ENCODE data around the gene MAP7D2.

Gene MAP7D2

GRCh38 chrX:20007962-20008622, 108.6 kb downstream of the MAP7D2 start:
- Mint-ChIP-seq H3K27me3 (no peaks in the 10 kb centered on the region), H3K4me1 (ENCODE audit: low read depth in 2 of 2) (no peaks in the 10 kb centered on the region), H3K27ac (no peak overlapping the region), H3K9me3 (no peaks in the 10 kb centered on the region), H3K4me3 (no peak overlapping the region), H3K36me3 (ENCODE audit: insufficient read depth) (no peaks in the 10 kb centered on the region)
- DNase-seq (no peak), ATAC-seq (replicated peaks) (no peak)

- H3K27ac Mint-ChIP-seq = no peak overlapping the region
- H3K4me1 Mint-ChIP-seq (ENCODE audit: low read depth in 2 of 2) = no peaks in the 10 kb centered on the region
- no peaks in the 10 kb centered on the region for H3K9me3 Mint-ChIP-seq
- no peaks in the 10 kb centered on the region for H3K27me3 Mint-ChIP-seq
- ATAC-seq (replicated peaks) = no peak
- DNase-seq = no peak
- no peak overlapping the region for H3K4me3 Mint-ChIP-seq
- H3K36me3 Mint-ChIP-seq (ENCODE audit: insufficient read depth) = no peaks in the 10 kb centered on the region
Measured at GRCh38 chrX:20005883-20006282, 110.8 kb downstream of the MAP7D2 start.

GRCh38 chrX:20001588-20001987, 115.1 kb downstream of the MAP7D2 start:
- ATAC-seq (replicated peaks) (no peak), DNase-seq (no peak)
- H3K27me3 Mint-ChIP-seq = no peaks in the 10 kb centered on the region
- no peaks in the 10 kb centered on the region for H3K9me3 Mint-ChIP-seq
- H3K4me1 Mint-ChIP-seq (ENCODE audit: low read depth in 2 of 2) = no peaks in the 10 kb centered on the region
- H3K27ac Mint-ChIP-seq = no peak overlapping the region
- no peak overlapping the region for H3K4me3 Mint-ChIP-seq
- no peaks in the 10 kb centered on the region for H3K36me3 Mint-ChIP-seq (ENCODE audit: insufficient read depth)

- H3K27me3 Mint-ChIP-seq = no peaks in the 10 kb centered on the region
- peak overlapping the region; percentile 76 to 79 for H3K4me3 Mint-ChIP-seq
- no peak for ATAC-seq (replicated peaks)
- H3K27ac Mint-ChIP-seq = peak overlapping the region; percentile 81 to 83
- peaks cover 5% of the 10 kb centered on the region for H3K36me3 Mint-ChIP-seq (ENCODE audit: insufficient read depth)
- H3K4me1 Mint-ChIP-seq (ENCODE audit: low read depth in 2 of 2) = peaks cover 7 to 9% of the 10 kb centered on the region in 2 donors
- no peaks in the 10 kb centered on the region for H3K9me3 Mint-ChIP-seq
- DNase-seq = peak in 1 of 3 experiments; percentile 0
Measured at GRCh38 chrX:19991350-19991718, 125.4 kb downstream of the MAP7D2 start.

- peak within 1 kb of the TSS; percentile 83 to 84 for H3K27ac Mint-ChIP-seq
- peak; percentile 82 for ATAC-seq (replicated peaks)
- H3K9me3 Mint-ChIP-seq = no peaks in the 10 kb centered on the region
- no peaks in the 10 kb centered on the region for H3K27me3 Mint-ChIP-seq
- H3K4me3 Mint-ChIP-seq = peak within 1 kb of the TSS; percentile 79 to 80
- peaks cover 5% of the 10 kb centered on the region for H3K36me3 Mint-ChIP-seq (ENCODE audit: insufficient read depth)
- H3K4me1 Mint-ChIP-seq (ENCODE audit: low read depth in 2 of 2) = peaks cover 7 to 9% of the 10 kb centered on the region in 2 donors
- DNase-seq = peak; percentile 78 to 80 (median 80)
Measured at GRCh38 chrX:19990556-19991349, 126.0 kb downstream of the MAP7D2 start, which contains the start of gene BCLAF3. TSS of gene BCLAF3 (minus strand) at chrX:19991061. CDS start at chrX:19970264, 20,797 bp downstream.

GRCh38 chrX:19990151-19990555, 126.6 kb downstream of the MAP7D2 start:
- Mint-ChIP-seq H3K4me1 (ENCODE audit: low read depth in 2 of 2) (peaks cover 7 to 9% of the 10 kb centered on the region in 2 donors), H3K9me3 (no peaks in the 10 kb centered on the region), H3K27me3 (no peaks in the 10 kb centered on the region), H3K36me3 (ENCODE audit: insufficient read depth) (peaks cover 5% of the 10 kb centered on the region), H3K4me3 (peak overlapping the region; percentile 79 to 80), H3K27ac (peak overlapping the region; percentile 78 to 84)
- DNase-seq = no peak
- ATAC-seq (replicated peaks) = peak; percentile 31

- H3K27me3 Mint-ChIP-seq = no peaks in the 10 kb centered on the region
- H3K4me3 Mint-ChIP-seq = no peak overlapping the region
- H3K4me1 Mint-ChIP-seq (ENCODE audit: low read depth in 2 of 2) = peaks cover 7 to 9% of the 10 kb centered on the region in 2 donors
- DNase-seq (no peak), ATAC-seq (replicated peaks) (no peak)
- H3K9me3 Mint-ChIP-seq = no peaks in the 10 kb centered on the region
- H3K36me3 Mint-ChIP-seq (ENCODE audit: insufficient read depth) = peaks cover 5% of the 10 kb centered on the region
- no peak overlapping the region for H3K27ac Mint-ChIP-seq
Measured at GRCh38 chrX:19987856-19988255, 128.9 kb downstream of the MAP7D2 start.

GRCh38 chrX:19986531-19986930, 130.2 kb downstream of the MAP7D2 start:
- Mint-ChIP-seq H3K27ac (peak overlapping the region in 1 of 2 donors; percentile 41), H3K9me3 (no peaks in the 10 kb centered on the region), H3K36me3 (ENCODE audit: insufficient read depth) (peaks cover 3% of the 10 kb centered on the region), H3K4me1 (ENCODE audit: low read depth in 2 of 2) (peaks cover 8 to 15% of the 10 kb centered on the region in 2 donors), H3K27me3 (no peaks in the 10 kb centered on the region), H3K4me3 (no peak overlapping the region)
- DNase-seq = no peak
- ATAC-seq (replicated peaks) = no peak

GRCh38 chrX:19981947-19982346, 134.8 kb downstream of the MAP7D2 start:
- peak overlapping the region in 1 of 2 donors; percentile 77 for H3K27ac Mint-ChIP-seq
- peaks cover 4% of the 10 kb centered on the region for H3K36me3 Mint-ChIP-seq (ENCODE audit: insufficient read depth)
- no peak for DNase-seq
- no peaks in the 10 kb centered on the region for H3K27me3 Mint-ChIP-seq
- peaks cover 16 to 25% of the 10 kb centered on the region in 2 donors for H3K4me1 Mint-ChIP-seq (ENCODE audit: low read depth in 2 of 2)
- H3K4me3 Mint-ChIP-seq = no peak overlapping the region
- no peak for ATAC-seq (replicated peaks)
- no peaks in the 10 kb centered on the region for H3K9me3 Mint-ChIP-seq

- ATAC-seq (replicated peaks) = no peak
- H3K36me3 Mint-ChIP-seq (ENCODE audit: insufficient read depth) = peaks cover 4% of the 10 kb centered on the region
- peak overlapping the region in 1 of 2 donors; percentile 15 for H3K4me3 Mint-ChIP-seq
- DNase-seq = no peak
- peaks cover 17 to 31% of the 10 kb centered on the region in 2 donors for H3K4me1 Mint-ChIP-seq (ENCODE audit: low read depth in 2 of 2)
- H3K27me3 Mint-ChIP-seq = no peaks in the 10 kb centered on the region
- H3K9me3 Mint-ChIP-seq = no peaks in the 10 kb centered on the region
- no peak overlapping the region for H3K27ac Mint-ChIP-seq
Measured at GRCh38 chrX:19975845-19976244, 140.9 kb downstream of the MAP7D2 start.

- no peak overlapping the region for H3K4me3 Mint-ChIP-seq
Measured at GRCh38 chrX:19972984-19973383, 143.7 kb downstream of the MAP7D2 start.

GRCh38 chrX:19968276-19968675, 148.4 kb downstream of the MAP7D2 start:
- Mint-ChIP-seq H3K36me3 (ENCODE audit: insufficient read depth) (peaks cover 15% of the 10 kb centered on the region), H3K9me3 (no peaks in the 10 kb centered on the region), H3K4me3 (no peak overlapping the region), H3K27ac (no peak overlapping the region), H3K27me3 (no peaks in the 10 kb centered on the region), H3K4me1 (ENCODE audit: low read depth in 2 of 2) (no peaks in the 10 kb centered on the region)
- DNase-seq = no peak
- no peak for ATAC-seq (replicated peaks)

More at GRCh38 chrX:19972984-19973383, 143.7 kb downstream of the MAP7D2 start:
- H3K27me3 Mint-ChIP-seq = no peaks in the 10 kb centered on the region
- ATAC-seq (replicated peaks) (no peak), DNase-seq (no peak)
- no peaks in the 10 kb centered on the region for H3K9me3 Mint-ChIP-seq
- H3K4me1 Mint-ChIP-seq (ENCODE audit: low read depth in 2 of 2) = peaks cover 10 to 20% of the 10 kb centered on the region in 2 donors
- peaks cover under 1% of the 10 kb centered on the region for H3K36me3 Mint-ChIP-seq (ENCODE audit: insufficient read depth)
- H3K27ac Mint-ChIP-seq = no peak overlapping the region

- Mint-ChIP-seq H3K9me3 (no peaks in the 10 kb centered on the region), H3K36me3 (ENCODE audit: insufficient read depth) (peaks cover 17% of the 10 kb centered on the region), H3K4me3 (no peak overlapping the region), H3K4me1 (ENCODE audit: low read depth in 2 of 2) (peaks cover 0 to 1% of the 10 kb centered on the region in 2 donors), H3K27ac (no peak overlapping the region), H3K27me3 (no peaks in the 10 kb centered on the region)
- no peak for ATAC-seq (replicated peaks)
- DNase-seq = no peak
Measured at GRCh38 chrX:19966056-19966455, 150.7 kb downstream of the MAP7D2 start.
